HAP-1 (cell line): ENCODE measurements around the gene BCAR3.

Source experiments
- DNase-seq, 2 experiments: peaks; one replicate each; pipeline ENCODE4 v3.0.0-alpha.2; 2016 to 2020; ENCODE audit warnings: low spot score in 2 of 2
- H3K27me3 ChIP-seq: fragments of 250-450 bp; sonication (Bioruptor Pico); 2 replicates; pipeline ENCODE4 v1.5.1; 2020; ENCODE audit warnings: low read depth, mild to moderate bottlenecking, moderate library complexity
- H3K36me3 ChIP-seq: fragments of 250-450 bp; sonication (Bioruptor Pico); replicated peaks from 2 replicates; pipeline ENCODE4 v1.5.1; 2020; ENCODE audit warnings: mild to moderate bottlenecking
- H3K4me1 ChIP-seq: fragments of 250-450 bp; sonication (Bioruptor Pico); 2 replicates; pipeline ENCODE4 v1.5.1; 2020; ENCODE audit warnings: mild to moderate bottlenecking
- H3K4me3 ChIP-seq: fragments of 250-450 bp; sonication (Bioruptor Pico); 2 replicates; pipeline ENCODE4 v1.5.1; 2020; ENCODE audit warnings: mild to moderate bottlenecking, moderate library complexity
- H3K9me3 ChIP-seq: fragments of 250-450 bp; sonication (Bioruptor Pico); 2 replicates; pipeline ENCODE4 v1.5.1; 2020; ENCODE audit warnings: mild to moderate bottlenecking, moderate library complexity
- in situ Hi-C: fragments of 300-500 bp; cut with MboI; formaldehyde crosslinking; loops from 3 replicates; pipeline ENCODE4 v1.14.3; 2020; ENCODE audit warnings: low sequenced_read_pairs, inconsistent platforms, mixed read lengths

Gene BCAR3

GRCh38 chr1:93640656-93641440 lies 40.8 kb downstream of the BCAR3 start:
- Histone ChIP-seq H3K9me3 (no peaks in the 10 kb centered on the region), H3K27me3 (no peaks in the 10 kb centered on the region), H3K36me3 (no peaks in the 10 kb centered on the region), H3K4me3 (no peak overlapping the region), H3K4me1 (peaks cover 19% of the 10 kb centered on the region)
- in situ Hi-C loops, result no loop called here
- DNase-seq, result no peak

- Histone ChIP-seq H3K9me3 (no peaks in the 10 kb centered on the region), H3K4me1 (peaks cover 8% of the 10 kb centered on the region), H3K27me3 (no peaks in the 10 kb centered on the region), H3K36me3 (no peaks in the 10 kb centered on the region), H3K4me3 (no peak overlapping the region)
- DNase-seq, result no peak
- in situ Hi-C loops, result loop anchor here (10.0 kb wide), 1 partner anchor 186 kb away; no protein-coding TSS in a partner anchor
These were observed 42.7 kb downstream of the BCAR3 start for GRCh38 chr1:93638981-93639380.

- Histone ChIP-seq H3K9me3 (no peaks in the 10 kb centered on the region), H3K4me3 (no peak overlapping the region), H3K36me3 (no peaks in the 10 kb centered on the region), H3K27me3 (no peaks in the 10 kb centered on the region), H3K4me1 (peaks cover 7% of the 10 kb centered on the region)
- DNase-seq, result no peak
- in situ Hi-C loops, result loop anchor here (10.0 kb wide), 1 partner anchor 186 kb away; no protein-coding TSS in a partner anchor
These were observed 43.3 kb downstream of the BCAR3 start for GRCh38 chr1:93638307-93638847.

DNA sequence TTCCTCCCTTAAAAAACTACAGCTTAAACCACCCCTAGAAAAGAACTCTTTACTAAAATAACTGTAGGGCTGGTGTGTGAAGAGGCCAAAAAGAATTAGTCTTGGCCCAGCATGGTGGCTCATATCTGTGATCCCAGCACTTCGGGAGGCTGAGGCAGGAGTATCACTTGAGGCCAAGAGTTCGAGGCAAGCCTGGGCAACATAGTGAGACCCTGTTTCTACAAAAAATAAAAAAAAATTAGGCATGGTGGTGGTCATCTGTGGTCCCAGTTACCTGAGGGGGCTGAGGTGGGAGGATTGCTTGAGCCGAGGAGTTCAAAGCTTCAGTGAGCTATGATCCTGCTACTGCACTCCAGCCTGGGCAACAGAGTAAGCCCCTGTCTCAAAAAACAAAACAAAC lies 44.9 kb downstream of the BCAR3 start:
- in situ Hi-C loops, result loop anchor here (10.0 kb wide), 1 partner anchor 188 kb away; no protein-coding TSS in a partner anchor
- Histone ChIP-seq H3K27me3 (no peaks in the 10 kb centered on the region), H3K9me3 (no peaks in the 10 kb centered on the region), H3K4me1 (peaks cover 7% of the 10 kb centered on the region), H3K4me3 (no peak overlapping the region), H3K36me3 (no peaks in the 10 kb centered on the region)
- DNase-seq, result no peak

GRCh38 chr1:93635614-93636543 lies 45.8 kb downstream of the BCAR3 start:
- DNase-seq, result peak in 1 of 2 experiments; percentile 39
- Histone ChIP-seq H3K4me3 (no peak overlapping the region), H3K27me3 (no peaks in the 10 kb centered on the region), H3K9me3 (no peaks in the 10 kb centered on the region), H3K4me1 (peaks cover 7% of the 10 kb centered on the region), H3K36me3 (no peaks in the 10 kb centered on the region)
- in situ Hi-C loops, result loop anchor here (10.0 kb wide), 1 partner anchor 189 kb away; no protein-coding TSS in a partner anchor

DNA sequence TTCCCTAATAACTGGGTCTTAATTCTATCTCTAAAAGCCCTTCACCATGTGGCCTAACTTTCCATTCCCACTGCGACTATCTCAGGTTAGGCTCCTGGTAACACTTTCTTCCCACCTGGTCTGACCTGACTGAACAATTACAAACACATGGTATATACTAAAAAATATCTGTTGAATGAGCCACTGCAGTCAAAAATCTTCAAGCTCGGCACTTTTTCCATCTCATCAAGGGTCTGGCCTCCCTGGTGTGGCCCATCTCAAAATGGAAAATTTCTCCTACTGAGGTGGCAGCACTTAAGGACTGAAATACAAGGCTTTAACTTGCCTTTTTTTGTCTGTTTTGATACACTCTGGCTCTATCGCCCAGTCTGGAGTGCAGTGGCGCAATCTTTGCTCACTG lies 48.3 kb downstream of the BCAR3 start:
- Histone ChIP-seq H3K27me3 (no peaks in the 10 kb centered on the region), H3K4me1 (peaks cover 7% of the 10 kb centered on the region), H3K36me3 (no peaks in the 10 kb centered on the region), H3K4me3 (no peak overlapping the region), H3K9me3 (no peaks in the 10 kb centered on the region)
- no peak for DNase-seq
- in situ Hi-C loops, result loop anchor here (10.0 kb wide), 1 partner anchor 191 kb away; no protein-coding TSS in a partner anchor

GRCh38 chr1:93631626-93632365 lies 49.8 kb downstream of the BCAR3 start:
- Histone ChIP-seq H3K4me3 (no peak overlapping the region), H3K27me3 (no peaks in the 10 kb centered on the region), H3K36me3 (no peaks in the 10 kb centered on the region), H3K9me3 (no peaks in the 10 kb centered on the region), H3K4me1 (peaks cover 7% of the 10 kb centered on the region)
- no peak for DNase-seq
- in situ Hi-C loops, result loop anchor here (10.0 kb wide), 1 partner anchor 193 kb away; no protein-coding TSS in a partner anchor

GRCh38 chr1:93630168-93630567 lies 51.5 kb downstream of the BCAR3 start:
- Histone ChIP-seq H3K27me3 (no peaks in the 10 kb centered on the region), H3K4me1 (no peaks in the 10 kb centered on the region), H3K4me3 (no peak overlapping the region), H3K36me3 (no peaks in the 10 kb centered on the region), H3K9me3 (no peaks in the 10 kb centered on the region)
- in situ Hi-C loops, result loop anchor here (10.0 kb wide), 1 partner anchor 195 kb away; no protein-coding TSS in a partner anchor
- no peak for DNase-seq

DNA sequence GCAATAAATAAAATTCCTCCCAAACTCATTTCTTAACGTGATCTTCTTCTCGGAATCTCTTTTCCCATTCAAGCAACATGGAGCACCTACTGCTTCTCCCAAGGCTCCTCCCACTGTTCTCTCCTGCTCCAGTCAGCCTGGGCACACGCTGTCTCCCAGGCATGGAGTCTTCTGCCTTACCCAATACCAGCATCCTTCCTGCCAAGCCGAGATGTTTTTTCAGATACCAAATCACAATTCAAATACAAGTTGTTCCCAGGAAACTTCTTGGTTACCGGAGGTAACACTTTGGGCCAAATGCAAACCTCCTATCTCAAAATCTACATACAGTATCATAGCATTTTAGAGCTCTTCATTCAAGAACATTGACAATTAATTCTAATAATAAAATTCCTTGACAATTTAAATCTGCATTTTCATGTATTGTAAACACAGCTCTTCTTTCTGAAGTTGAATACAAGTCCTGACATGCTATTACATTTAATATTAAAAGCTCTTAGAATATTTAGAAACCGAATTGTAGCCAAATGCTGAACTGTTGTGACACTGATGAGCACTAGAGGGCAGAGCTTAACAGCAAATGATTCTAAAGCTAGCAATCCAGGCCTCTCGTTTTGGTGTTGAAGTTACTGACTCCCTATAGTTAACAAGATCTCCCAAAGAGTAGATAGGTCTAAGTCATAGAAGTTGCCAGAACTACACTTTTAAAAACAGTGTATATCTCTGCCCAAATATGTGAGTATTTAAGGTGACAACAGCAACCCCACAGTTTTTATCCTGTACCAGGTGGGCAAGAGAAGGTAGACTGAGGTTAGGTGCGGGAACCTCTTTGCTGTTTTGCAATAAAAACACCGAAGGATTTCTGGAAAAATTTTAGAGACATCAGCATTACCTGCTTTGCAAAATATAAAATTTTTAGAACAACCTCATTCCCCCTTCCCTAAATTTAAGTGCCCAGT lies 52.3 kb downstream of the BCAR3 start:
- Histone ChIP-seq H3K36me3 (no peaks in the 10 kb centered on the region), H3K4me3 (no peak overlapping the region), H3K4me1 (no peaks in the 10 kb centered on the region), H3K27me3 (no peaks in the 10 kb centered on the region), H3K9me3 (no peaks in the 10 kb centered on the region)
- in situ Hi-C loops, result loop anchor here (10.0 kb wide), 1 partner anchor 195 kb away; no protein-coding TSS in a partner anchor
- peak; percentile 53 to 67 for DNase-seq

GRCh38 chr1:93628681-93629080 lies 53.0 kb downstream of the BCAR3 start:
- in situ Hi-C loops, result no loop called here
- Histone ChIP-seq H3K4me1 (no peaks in the 10 kb centered on the region), H3K27me3 (no peaks in the 10 kb centered on the region), H3K36me3 (no peaks in the 10 kb centered on the region), H3K4me3 (no peak overlapping the region), H3K9me3 (no peaks in the 10 kb centered on the region)
- no peak for DNase-seq

DNA sequence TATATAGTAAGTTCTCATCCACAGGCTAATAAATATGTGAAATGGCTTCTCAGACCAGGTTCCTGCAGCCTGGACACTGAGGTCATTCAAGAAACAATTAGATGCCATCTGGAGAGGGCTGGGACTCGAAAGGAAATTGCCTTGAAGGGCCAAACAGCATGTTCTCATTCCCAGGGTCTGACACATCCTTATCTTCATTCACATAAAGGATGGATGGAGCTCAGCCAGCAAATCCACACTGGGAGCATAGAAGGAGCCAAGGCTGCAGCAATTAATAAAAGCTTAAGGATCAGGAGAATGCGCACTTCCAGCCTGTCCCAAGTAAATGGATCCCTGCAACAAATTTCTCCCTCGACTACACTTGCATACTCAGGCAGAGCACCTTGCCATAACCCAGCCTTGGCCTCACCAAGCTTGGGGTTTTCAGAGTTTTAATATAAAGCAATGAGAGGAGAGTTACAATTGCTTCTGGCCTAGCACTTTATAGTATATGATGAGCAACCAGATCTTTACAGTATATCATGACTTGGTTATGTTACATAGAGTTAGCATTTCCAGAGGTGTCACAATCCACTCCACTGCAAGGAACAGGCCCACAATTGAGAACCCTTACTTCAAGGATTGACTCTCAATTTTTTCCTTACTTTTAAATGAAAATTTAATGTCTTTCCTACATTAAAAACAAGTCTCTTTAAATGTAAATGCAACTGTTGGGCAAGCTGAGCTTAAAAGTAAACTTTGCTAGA lies 55.9 kb downstream of the BCAR3 start:
- no peak for DNase-seq

More for the DNA sequence above, 55.9 kb downstream of the BCAR3 start:
- in situ Hi-C loops, result no loop called here
- no peaks in the 10 kb centered on the region for H3K4me1 ChIP-seq
- no peak overlapping the region for H3K4me3 ChIP-seq
- no peaks in the 10 kb centered on the region for H3K36me3 ChIP-seq
- H3K9me3 ChIP-seq, result no peaks in the 10 kb centered on the region
- H3K27me3 ChIP-seq, result no peaks in the 10 kb centered on the region
